NCI-H128 (cell line): ENCODE data around the gene ITGA2B.

Source experiments
- DNase-seq: peaks from one replicate; lab custom pipeline; 2025; ENCODE audit not compliant: unreplicated experiment; lab: John Stamatoyannopoulos, UW

The ITGA2B gene

GRCh38 chr17:44389281-44389680 lies at the start of gene ITGA2B:
ITGA2B (minus strand) TSS chr17:44389649; CDS start chr17:44389473, 176 bp downstream.
- DNase-seq, result no peak

GRCh38 chr17:44439168-44439567 lies 49.7 kb upstream of the ITGA2B start:
- DNase-seq, result no peak

DNA sequence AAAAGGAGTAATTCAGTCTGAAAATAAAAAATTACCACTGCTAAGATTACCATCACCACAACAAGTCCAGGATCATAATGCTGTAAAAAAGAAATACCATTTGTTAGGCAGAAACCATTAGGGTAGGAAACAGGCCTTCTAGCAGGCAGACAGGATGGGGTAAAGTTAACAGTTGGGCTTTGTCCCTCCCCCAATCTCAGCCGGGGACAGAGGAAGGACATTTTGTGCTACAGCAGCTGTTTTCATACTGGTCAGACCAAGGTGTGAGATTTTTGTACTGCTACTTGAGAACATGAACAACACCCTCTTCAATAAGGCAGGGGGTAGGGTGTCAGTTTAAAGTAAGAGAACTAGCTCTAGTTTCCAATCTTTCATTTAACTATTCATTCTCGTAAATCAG lies 49.2 kb upstream of the ITGA2B start:
- DNase-seq, result no peak

GRCh38 chr17:44436336-44436735 lies 46.9 kb upstream of the ITGA2B start:
- DNase-seq, result no peak

DNA sequence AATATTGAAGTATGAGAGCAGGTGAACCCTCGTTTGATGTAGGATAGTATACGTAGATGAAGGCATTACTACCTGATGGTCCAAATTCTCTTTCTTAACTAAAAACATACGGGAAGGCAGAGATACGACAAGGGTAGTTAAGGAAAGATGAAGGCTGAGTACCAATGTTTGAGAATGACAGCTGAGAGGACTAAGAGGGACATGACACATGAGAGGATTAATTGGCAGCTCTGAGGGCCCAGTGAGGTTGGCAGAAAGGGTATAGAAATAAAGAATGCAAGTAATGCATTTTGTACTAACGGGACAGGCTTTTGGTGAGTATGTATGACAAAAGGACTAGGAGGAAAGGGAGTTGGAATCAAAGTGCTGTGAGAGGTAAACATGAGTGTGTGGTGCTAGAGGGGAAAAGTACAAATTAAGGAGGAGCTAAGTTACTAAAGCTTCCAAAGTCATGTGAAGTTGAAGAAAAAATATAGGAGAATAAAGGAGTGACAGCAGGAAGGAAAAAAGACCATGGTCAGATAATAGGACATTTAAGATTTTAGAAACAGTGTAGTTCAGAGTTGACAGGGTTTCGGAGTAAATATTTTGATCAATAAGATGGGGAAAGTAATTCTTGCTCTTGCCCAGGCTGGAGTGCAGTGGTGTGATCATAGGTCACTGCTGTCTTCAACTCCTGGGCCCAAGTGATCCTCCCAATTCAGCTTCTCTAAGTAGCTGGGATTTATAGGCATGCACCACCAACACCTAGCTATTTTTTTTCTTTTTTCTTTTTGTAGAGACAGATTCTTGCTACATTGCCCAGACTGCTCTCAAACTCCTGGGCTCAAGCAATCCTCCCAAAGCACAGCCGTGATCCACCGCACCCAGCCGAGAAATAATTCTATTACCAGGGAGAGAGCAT lies 43.1 kb upstream of the ITGA2B start:
- no peak for DNase-seq

- DNase-seq, result no peak
These were observed 35.5 kb upstream of the ITGA2B start for GRCh38 chr17:44424828-44425461.

DNA sequence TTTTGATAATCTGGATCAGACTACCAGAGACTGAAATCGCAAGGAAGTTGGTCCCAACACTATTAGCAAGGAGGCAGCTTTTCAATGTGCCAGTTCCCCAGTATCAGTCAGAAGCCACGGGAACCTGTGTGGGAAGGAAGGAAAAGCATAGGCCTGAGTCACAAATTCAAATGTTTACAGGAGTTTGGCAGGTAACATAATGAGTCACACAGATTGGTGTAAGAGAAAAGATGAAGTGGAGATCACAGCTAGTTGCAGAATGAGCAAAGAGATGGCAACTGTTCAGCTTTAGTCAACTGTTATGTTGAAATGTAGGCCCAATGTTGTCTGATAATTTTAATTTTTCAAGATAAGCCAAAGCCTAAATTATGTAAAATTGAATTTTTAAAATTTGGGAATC lies 28.1 kb upstream of the ITGA2B start:
- DNase-seq, result no peak

GRCh38 chr17:44416558-44417289 lies 27.3 kb upstream of the ITGA2B start:
- no peak for DNase-seq

GRCh38 chr17:44414394-44415155 lies 25.1 kb upstream of the ITGA2B start:
- DNase-seq, result no peak

- no peak for DNase-seq
These were observed 20.0 kb upstream of the ITGA2B start for GRCh38 chr17:44409309-44410028.

DNA sequence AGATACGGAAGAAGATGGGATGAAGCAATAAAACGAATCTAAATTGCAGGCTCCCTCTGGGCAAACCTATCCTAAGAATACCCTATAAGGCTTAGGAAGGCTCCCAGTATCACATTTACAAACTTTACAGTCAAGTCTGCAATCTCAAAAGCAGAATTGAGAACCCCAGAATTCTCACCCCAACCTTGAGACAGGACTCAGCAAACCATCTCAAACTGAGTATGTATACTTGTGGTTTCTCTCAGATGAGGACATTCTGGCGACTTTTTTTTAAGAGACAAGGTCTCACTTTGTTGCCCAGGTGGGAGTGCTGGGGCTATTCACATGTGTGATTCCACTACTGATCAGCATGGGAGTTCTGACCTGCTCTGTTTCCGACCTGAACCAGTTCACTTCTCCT lies 19.3 kb upstream of the ITGA2B start:
- no peak for DNase-seq

- no peak for DNase-seq
These were observed 13.2 kb upstream of the ITGA2B start for GRCh38 chr17:44402564-44403172.

DNA sequence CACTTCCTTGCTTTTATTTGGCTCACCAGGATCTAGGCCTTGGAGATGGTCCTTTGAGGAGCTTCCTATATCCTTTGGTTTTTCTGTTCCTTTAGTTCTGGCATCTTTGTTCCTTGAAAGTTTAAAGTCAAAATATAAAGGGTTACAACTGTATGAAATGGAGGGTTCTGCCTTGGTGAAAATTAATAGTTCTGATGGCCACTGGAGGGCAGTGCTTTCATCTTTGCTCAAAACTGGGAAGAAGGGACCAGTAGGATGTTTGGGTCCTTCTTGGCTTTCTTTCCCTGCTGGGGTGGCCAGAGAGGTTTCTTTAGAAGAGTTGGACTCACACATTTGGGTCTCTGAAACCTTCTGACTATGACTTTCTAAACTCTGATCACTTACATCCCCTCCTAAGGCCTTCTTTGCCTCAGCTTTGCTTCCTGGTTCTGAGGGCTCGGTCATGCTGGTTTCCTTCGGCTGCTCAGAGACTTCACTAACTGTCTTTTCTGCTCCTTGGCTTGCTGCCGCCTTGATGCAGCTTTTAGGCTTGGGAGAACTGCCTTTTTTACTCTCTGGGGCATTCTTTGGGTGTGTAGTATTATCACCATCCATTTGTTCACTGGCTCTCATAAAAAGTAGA lies 10.9 kb upstream of the ITGA2B start:
- DNase-seq, result no peak

DNA sequence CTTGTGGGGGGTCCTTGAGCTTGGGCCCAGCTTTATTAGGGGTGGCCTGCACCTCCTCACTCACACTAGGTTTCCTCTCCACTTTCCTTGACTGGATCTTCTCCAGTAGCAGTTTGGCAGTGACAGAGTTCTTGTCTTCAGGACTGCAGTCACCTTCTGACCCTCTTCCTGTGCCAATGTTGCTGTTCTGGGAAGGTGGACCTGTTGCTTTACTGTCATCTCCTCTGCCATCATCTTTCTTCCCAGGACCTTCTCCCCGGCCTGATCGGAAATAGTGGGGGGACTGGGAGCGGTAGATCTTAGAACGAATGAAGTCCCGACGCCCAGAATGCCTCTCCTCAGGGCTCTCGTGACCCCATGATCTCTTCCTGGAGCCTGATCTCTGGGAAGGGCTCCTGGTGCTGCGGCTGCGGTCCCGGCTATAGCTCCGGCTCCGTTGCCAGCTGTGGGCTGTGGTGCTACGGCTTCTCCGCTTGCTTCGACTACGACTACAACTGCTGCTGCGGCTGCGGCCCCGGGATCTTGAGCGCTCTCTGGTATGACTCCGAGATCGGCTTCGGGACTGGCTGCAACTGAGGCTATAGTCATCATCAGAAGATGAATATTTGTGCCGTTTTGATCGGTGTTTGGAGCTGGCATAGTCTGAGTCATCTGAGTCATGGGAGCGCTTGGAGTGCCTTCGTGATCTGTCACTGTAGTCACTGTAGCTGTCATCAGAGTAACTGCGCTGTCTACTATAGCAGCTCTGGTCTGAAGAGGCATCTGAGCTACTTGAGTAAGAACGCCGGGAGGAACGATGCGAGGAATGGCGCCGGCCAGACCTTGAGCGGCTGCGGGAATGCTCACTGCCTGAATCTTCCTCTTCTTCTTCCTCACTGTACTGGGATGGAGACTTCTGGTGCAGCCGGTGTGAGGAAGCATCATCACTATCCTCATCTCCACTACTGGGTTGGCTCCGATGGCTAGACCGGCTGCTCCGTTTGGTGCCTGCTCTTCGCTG lies 9.5 kb upstream of the ITGA2B start:
- no peak for DNase-seq

GRCh38 chr17:44397479-44398440 lies 8.3 kb upstream of the ITGA2B start:
- no peak for DNase-seq

- DNase-seq, result no peak
These were observed 7.5 kb upstream of the ITGA2B start for GRCh38 chr17:44396946-44397345.

- no peak for DNase-seq
These were observed 5.4 kb upstream of the ITGA2B start for GRCh38 chr17:44394833-44395232.
